Fibroblast of lung (primary cell): ENCODE results near the gene MAML2. TPM values are rescaled to one million over a fixed set of nuclear protein-coding genes. Genes with fewer than 3 reads are reported as not detected.

Source experiments
- DNase-seq, 2 donors: peaks; one replicate each; pipeline versions ENCODE4 v3.0.0 to v3.0.0-alpha.2; 2010; ENCODE audit warnings: low read depth in 2 of 2
- H2AFZ ChIP-seq: 2 replicates; pipeline ENCODE4 v1.5.1; 2012; ENCODE audit warnings: low read length, control low read depth, inconsistent platforms
- H3K27ac ChIP-seq: 2 replicates; pipeline ENCODE4 v1.5.1; 2011; ENCODE audit warnings: low read length, control low read depth; ENCODE audit not compliant: insufficient read depth
- H3K27me3 ChIP-seq: 2 replicates; pipeline ENCODE4 v1.5.1; 2011; ENCODE audit warnings: mild to moderate bottlenecking, low read length; ENCODE audit not compliant: control insufficient read depth, insufficient read depth
- H3K36me3 ChIP-seq: 2 replicates; pipeline ENCODE4 v1.5.1; 2011; ENCODE audit warnings: low read length; ENCODE audit not compliant: control insufficient read depth, insufficient read depth
- H3K4me1 ChIP-seq: 2 replicates; pipeline ENCODE4 v1.5.1; 2011; ENCODE audit warnings: low read length; ENCODE audit not compliant: control insufficient read depth, insufficient read depth; ENCODE audit errors: extremely low read depth
- H3K4me2 ChIP-seq: 2 replicates; pipeline ENCODE4 v1.5.1; 2011; ENCODE audit warnings: low read length, control low read depth; ENCODE audit not compliant: insufficient read depth; ENCODE audit errors: extremely low read depth
- H3K4me3 ChIP-seq, 4 experiments: fragments of 200-600 bp in 1 of 4; sonication (generic) in 1 of 4; replicated peaks in 1 of 4; 2 replicates each; pipeline ENCODE4 v1.5.1; 2011 to 2016; ENCODE audit warnings: low read length in 4 of 4, low read depth in 3 of 4, mild to moderate bottlenecking in 3 of 4, control low read depth in 2 of 4, inconsistent platforms in 1 of 4, mixed read lengths in 1 of 4; ENCODE audit not compliant: insufficient read depth in 1 of 4; ENCODE audit errors: control extremely low read depth in 1 of 4
- H3K79me2 ChIP-seq: 2 replicates; pipeline ENCODE4 v1.5.1; 2012; ENCODE audit warnings: mild to moderate bottlenecking, low read length, inconsistent platforms; ENCODE audit not compliant: control insufficient read depth, insufficient read depth
- H3K9ac ChIP-seq: 2 replicates; pipeline ENCODE4 v1.5.1; 2011; ENCODE audit warnings: mild to moderate bottlenecking, low read length, control low read depth; ENCODE audit not compliant: insufficient read depth
- H3K9me3 ChIP-seq: 2 replicates; pipeline ENCODE4 v1.5.1; 2012; ENCODE audit warnings: low read depth, low read length; ENCODE audit not compliant: control insufficient read depth, insufficient read depth
- H4K20me1 ChIP-seq: 2 replicates; pipeline ENCODE4 v1.5.1; 2011; ENCODE audit warnings: low read length; ENCODE audit not compliant: control insufficient read depth, insufficient read depth; ENCODE audit errors: extremely low read depth
- CTCF ChIP-seq, 2 donors: IDR thresholded peaks in 1 of 2; conservative IDR thresholded peaks in 1 of 2; 1 replicate in 1 of 2; 2 replicates in 1 of 2; pipeline ENCODE4 v1.5.1; 2011 to 2012; ENCODE audit warnings: low read length in 2 of 2, control low read depth in 1 of 2, inconsistent platforms in 1 of 2, low read depth in 1 of 2, mild to moderate bottlenecking in 1 of 2
- EZH2 ChIP-seq: IDR thresholded peaks from 2 replicates; pipeline ENCODE4 v1.5.1; 2012; ENCODE audit warnings: low read length, control low read depth, mild to moderate bottlenecking; ENCODE audit errors: missing control alignments
- polyA plus RNA-seq, 2 donors: library from polyadenylated mRNA; depleted of rRNA in 1 of 2; stranded (reverse) in 1 of 2; unstranded in 1 of 2; fragments of >200 nt; gene quantifications; 2 replicates each; pipeline ENCODE4 v1.2.1, GENCODE V29; 2011 to 2012; ENCODE audit warnings: missing spikeins in 1 of 2
- total RNA-seq: library from RNA; depleted of rRNA; stranded (reverse); fragments of >200 nt; gene quantifications from 2 replicates; pipeline ENCODE4 v1.2.1, GENCODE V29; 2014

The MAML2 gene
- total and polyA plus RNA-seq, 2 donors (not counting 1 experiment from before 2014, with no cell fraction given): 13.0 to 19.0 TPM

- H4K20me1 ChIP-seq: no peaks in the 10 kb centered on the region
- no peak overlapping the region for H3K27ac ChIP-seq
- H3K4me1 ChIP-seq: no peaks in the 10 kb centered on the region
- no peak for DNase-seq
- no peak overlapping the region for H3K4me3 ChIP-seq
- H3K36me3 ChIP-seq: no peaks in the 10 kb centered on the region
- no peak overlapping the region for H2AFZ ChIP-seq
- no peaks in the 10 kb centered on the region for H3K27me3 ChIP-seq
- H3K9ac ChIP-seq: no peak overlapping the region
- no peak overlapping the region for H3K4me2 ChIP-seq
- H3K9me3 ChIP-seq: no peaks in the 10 kb centered on the region
- no peaks in the 10 kb centered on the region for H3K79me2 ChIP-seq
- TF ChIP-seq CTCF (conservative IDR thresholded peaks at IDR 0.05 in 1 of 2, IDR thresholded peaks at IDR 0.05 in 1 of 2; ENCODE audit: low read depth in 1 of 2, low read length in 2 of 2): no peak
- TF ChIP-seq EZH2: no peak
Measured at GRCh38 chr11:95948637-95949036, 394.4 kb downstream of the MAML2 start.

- Histone ChIP-seq H3K4me2 (no peak overlapping the region), H3K36me3 (no peaks in the 10 kb centered on the region), H3K4me3 (no peak overlapping the region), H2AFZ (no peak overlapping the region), H3K4me1 (no peaks in the 10 kb centered on the region), H3K9me3 (no peaks in the 10 kb centered on the region), H3K27ac (no peak overlapping the region), H3K27me3 (no peaks in the 10 kb centered on the region), H4K20me1 (no peaks in the 10 kb centered on the region), H3K9ac (no peak overlapping the region), H3K79me2 (no peaks in the 10 kb centered on the region)
- DNase-seq: no peak
- TF ChIP-seq EZH2 (no peak), CTCF (conservative IDR thresholded peaks at IDR 0.05 in 1 of 2, IDR thresholded peaks at IDR 0.05 in 1 of 2; ENCODE audit: low read depth in 1 of 2, low read length in 2 of 2) (no peak)
Measured at GRCh38 chr11:95944623-95945022, 398.4 kb downstream of the MAML2 start.

GRCh38 chr11:95943546-95943945 lies 399.4 kb downstream of the MAML2 start:
- Histone ChIP-seq H3K79me2 (no peaks in the 10 kb centered on the region), H3K9ac (no peak overlapping the region), H3K27me3 (no peaks in the 10 kb centered on the region), H3K4me1 (no peaks in the 10 kb centered on the region), H2AFZ (no peak overlapping the region), H3K27ac (no peak overlapping the region), H3K4me2 (no peak overlapping the region), H3K36me3 (no peaks in the 10 kb centered on the region), H4K20me1 (no peaks in the 10 kb centered on the region), H3K9me3 (no peaks in the 10 kb centered on the region), H3K4me3 (no peak overlapping the region)
- DNase-seq: no peak
- TF ChIP-seq CTCF (conservative IDR thresholded peaks at IDR 0.05 in 1 of 2, IDR thresholded peaks at IDR 0.05 in 1 of 2; ENCODE audit: low read depth in 1 of 2, low read length in 2 of 2): no peak
- no peak for TF ChIP-seq EZH2
